ENCODE measurements around the gene EN2. TPM values are rescaled to one million over a fixed set of nuclear protein-coding genes. Genes with fewer than 3 reads are reported as not detected.

EN2 gene
- total and polyA plus RNA-seq, 2 of the 4 experiments (the other 2 are of a cell fraction) = not detected

GRCh38 chr7:155497149-155497901 lies 39.4 kb downstream of the EN2 start:
- Histone ChIP-seq H3K9me1 (ENCODE audit: insufficient read depth, low read length) (no peaks in the 10 kb centered on the region), H4K20me1 (ENCODE audit: insufficient read depth, low read length) (no peaks in the 10 kb centered on the region), H2BK15ac (ENCODE audit: low read depth, low read length) (no peak overlapping the region), H3K56ac (ENCODE audit: extremely low read depth, insufficient read depth, low read length) (no peak overlapping the region), H3K14ac (replicated peaks; ENCODE audit: low read depth, low read length) (no peak overlapping the region), H3K36me3 (ENCODE audit: control insufficient read depth, insufficient read depth, low read length) (no peaks in the 10 kb centered on the region), H2BK20ac (ENCODE audit: low read depth, low read length) (no peak overlapping the region), H2BK5ac (ENCODE audit: low read depth, low read length, poor library complexity, severe bottlenecking) (no peak overlapping the region), H3K23ac (ENCODE audit: low read depth, low read length) (no peak overlapping the region), H3K9me3 (ENCODE audit: control insufficient read depth, insufficient read depth, low read length) (no peaks in the 10 kb centered on the region), H3K4ac (ENCODE audit: low read depth, low read length) (no peak overlapping the region), H3K4me3 (ENCODE audit: insufficient read depth, low read depth, low read length) (no peak overlapping the region), H2AFZ (replicated peaks; ENCODE audit: low read length, poor library complexity) (no peak overlapping the region), H2AK9ac (replicated peaks; ENCODE audit: low read depth, low read length, poor library complexity) (no peak overlapping the region), H4K91ac (ENCODE audit: insufficient read depth, low read depth, low read length) (no peak overlapping the region), H3K18ac (ENCODE audit: low read depth, low read length) (no peak overlapping the region), H3K27me3 (ENCODE audit: control insufficient read depth, insufficient read depth, low read length) (peaks cover 2% of the 10 kb centered on the region), H4K5ac (ENCODE audit: low read depth, low read length) (no peak overlapping the region), H2AK5ac (ENCODE audit: low read depth, low read length) (no peak overlapping the region), H2BK120ac (ENCODE audit: low read depth, low read length) (no peak overlapping the region), H4K8ac (ENCODE audit: low read depth in 2 of 2, low read length in 2 of 2) (no peak overlapping the region), H3K9ac (ENCODE audit: low read depth, low read length) (no peak overlapping the region), H3K4me2 (ENCODE audit: low read depth, low read length) (no peak overlapping the region), H3K79me1 (ENCODE audit: low read depth in 1 of 2, low read length in 2 of 2) (no peaks in the 10 kb centered on the region), H3K27ac (ENCODE audit: insufficient read depth, low read length) (no peak overlapping the region), H3K4me1 (ENCODE audit: control insufficient read depth, insufficient read depth, low read length) (no peaks in the 10 kb centered on the region)
- no peak for TF ChIP-seq RCOR1 (IDR thresholded peaks at IDR 0.05; ENCODE audit: insufficient replicate concordance, low read length)
- TF ChIP-seq CHD1 (IDR thresholded peaks at IDR 0.05; ENCODE audit: low read depth, low read length) = no peak
- no peak for TF ChIP-seq FOS (IDR thresholded peaks at IDR 0.05; ENCODE audit: low read depth, low read length)
- TF ChIP-seq SMC3 (IDR thresholded peaks at IDR 0.05; ENCODE audit: low read depth, low read length) = no peak
- no peak for TF ChIP-seq MAZ (IDR thresholded peaks at IDR 0.05; ENCODE audit: borderline replicate concordance, low read depth, low read length)
- TF ChIP-seq RFX5 (IDR thresholded peaks at IDR 0.05; ENCODE audit: low read depth, low read length) = no peak
- TF ChIP-seq POLR2A (IDR thresholded peaks at IDR 0.05; ENCODE audit: low read depth, low read length) = no peak
- TF ChIP-seq BHLHE40 (IDR thresholded peaks at IDR 0.05; ENCODE audit: low read depth, low read length) = no peak
- no peak for TF ChIP-seq CEBPB (IDR thresholded peaks at IDR 0.05; ENCODE audit: low read depth, low read length)
- no peak for TF ChIP-seq ELK1 (IDR thresholded peaks at IDR 0.05; ENCODE audit: borderline replicate concordance, low read depth, low read length)
- no peak for TF ChIP-seq CTCF (conservative IDR thresholded peaks at IDR 0.05; ENCODE audit: low read depth, low read length)
- no peak for TF ChIP-seq USF2 (IDR thresholded peaks at IDR 0.05; ENCODE audit: low read depth, low read length)
- TF ChIP-seq NFE2L2 (IDR thresholded peaks at IDR 0.05; ENCODE audit: low read depth, low read length) = no peak
- no peak for TF ChIP-seq MAFK (IDR thresholded peaks at IDR 0.05; ENCODE audit: low read depth, low read length)
- no peak for TF ChIP-seq MXI1 (IDR thresholded peaks at IDR 0.05; ENCODE audit: borderline replicate concordance, low read depth, low read length)
- WGBS, 2 experiments (ENCODE audit: extremely low coverage in 2 of 2, insufficient read length in 1 of 2) = 62% methylated on average over 4 of the region's 26 CpGs; no CpG with 5 or more reads in 1 of the 2 experiments
- CTCF ChIA-PET = interaction anchor here (0.6 kb wide), 1 partner anchor 1056 kb away, joined by 3 read pairs; no protein-coding TSS in a partner anchor
- POLR2A ChIA-PET (ENCODE audit: unreplicated experiment) = no interaction called here
- BruUV-seq (replicated peaks) = no TSS peak
- dilution Hi-C loops (cut with HindIII; ENCODE audit: low sequenced_read_pairs, unreplicated experiment) (no loop called here), in situ Hi-C loops (cut with MboI; ENCODE audit: low sequenced_read_pairs) (no loop called here), intact Hi-C loops (cut with micrococcal nuclease) (no loop called here)
- no peak for DNase-seq
- ATAC-seq (ENCODE audit: low read depth) = no peak
